Ascending aorta (tissue), 2 donors: ENCODE results near the gene DIRAS1. TPM values are rescaled to one million over a fixed set of nuclear protein-coding genes. Genes with fewer than 3 reads are reported as not detected.

Experiments
- DNase-seq, 2 donors: peaks; one replicate each; pipeline ENCODE4 v3.0.0-alpha.2; 2019; ENCODE audit warnings: low spot score in 2 of 2
- H3K27ac ChIP-seq, 2 donors: fragments of 200-600 bp; sonication (generic); one replicate each; pipeline ENCODE4 v1.5.1; 2016 to 2017; ENCODE audit warnings: mild to moderate bottlenecking in 1 of 2
- H3K27me3 ChIP-seq: fragments of 200-600 bp; sonication (generic); one replicate; pipeline ENCODE4 v1.5.1; 2017
- H3K36me3 ChIP-seq, 2 donors: fragments of 200-600 bp; sonication (generic); one replicate each; pipeline ENCODE4 v1.5.1; 2016
- H3K4me1 ChIP-seq, 2 donors: fragments of 200-600 bp; sonication (generic); one replicate each; pipeline ENCODE4 v1.5.1; 2016 to 2017; ENCODE audit warnings: mild to moderate bottlenecking in 1 of 2
- H3K4me3 ChIP-seq, 2 donors: fragments of 200-600 bp; sonication (generic); one replicate each; pipeline ENCODE4 v1.5.1; 2016 to 2017; ENCODE audit warnings: mild to moderate bottlenecking in 1 of 2
- H3K9me3 ChIP-seq, 2 donors: fragments of 200-600 bp; sonication (generic); one replicate each; pipeline ENCODE4 v1.5.1; 2016
- intact Hi-C: fragments of 100-400 bp; cut with DNase I; formaldehyde crosslinking; loops from one replicate; pipeline ENCODE4 v1.15.1; 2023
- total RNA-seq: library from RNA; depleted of rRNA; stranded (reverse); fragments of >200 nt; gene quantifications from one replicate; pipeline ENCODE4 v1.1.0, GENCODE V29; 2016
- TF ChIP-seq, protein P1 (sequence below), 3 experiments: fragments of 200-600 bp in 2 of 3; fragments of 450-650 bp in 1 of 3; sonication (generic) in 2 of 3; IDR thresholded peaks; one replicate each; pipeline ENCODE4 v1.5.1; 2016 to 2019; ENCODE audit warnings: antibody characterized with exemption in 3 of 3, mild to moderate bottlenecking in 1 of 3, moderate library complexity in 1 of 3

Gene DIRAS1
- total RNA-seq, 1 donor from 2014 or later, result not detected

DNA sequence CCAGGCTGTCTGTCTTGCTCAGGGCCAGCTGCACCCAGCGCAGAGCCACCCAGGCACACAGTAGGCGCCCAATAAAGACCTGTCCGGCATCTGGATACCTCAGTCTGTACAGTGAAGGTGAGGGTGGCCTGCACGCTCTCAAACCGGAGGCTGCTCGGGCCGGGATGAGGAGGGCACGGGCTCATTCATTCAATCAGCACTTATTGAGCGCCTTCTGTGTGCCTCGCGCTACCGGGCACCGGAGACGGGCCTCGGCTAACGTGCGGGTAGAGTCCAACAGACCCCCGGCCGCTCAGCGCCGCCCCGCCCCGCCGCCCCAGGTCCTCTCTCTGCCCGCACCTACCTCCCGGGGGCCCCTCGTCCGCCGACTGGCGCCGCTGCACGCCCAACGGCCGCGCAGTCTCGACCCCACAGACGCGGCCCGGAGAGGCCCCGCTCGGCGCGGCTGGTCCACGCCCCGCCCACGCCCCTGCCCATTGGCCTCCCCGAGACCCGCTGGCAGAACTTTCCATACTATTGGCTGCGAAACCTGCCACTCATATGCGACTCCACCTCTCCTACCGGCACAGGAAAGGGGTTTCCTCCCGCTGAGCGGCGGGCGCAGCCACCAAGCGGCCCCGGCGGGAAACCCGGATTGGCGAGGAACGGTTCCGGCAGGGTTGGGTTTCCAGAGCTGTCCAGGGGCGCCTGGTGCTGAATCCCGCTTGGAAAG lies 18.6 kb upstream of the DIRAS1 start, which contains the start of gene SLC39A3:
SLC39A3 (minus strand) TSS at position 416 of the 712 bp plus-strand sequence. CDS start 2,760 bp downstream, outside the sequence.
- Histone ChIP-seq H3K27me3 (no peaks in the 10 kb centered on the region), H3K9me3 (no peaks in the 10 kb centered on the region), H3K36me3 (peaks cover 11 to 17% of the 10 kb centered on the region in 2 donors), H3K4me1 (peaks cover 6 to 11% of the 10 kb centered on the region in 2 donors), H3K27ac (peak within 1 kb of the TSS; percentile 53), H3K4me3 (peak within 1 kb of the TSS; percentile 96 to 100)
- TF ChIP-seq, protein P1, sequence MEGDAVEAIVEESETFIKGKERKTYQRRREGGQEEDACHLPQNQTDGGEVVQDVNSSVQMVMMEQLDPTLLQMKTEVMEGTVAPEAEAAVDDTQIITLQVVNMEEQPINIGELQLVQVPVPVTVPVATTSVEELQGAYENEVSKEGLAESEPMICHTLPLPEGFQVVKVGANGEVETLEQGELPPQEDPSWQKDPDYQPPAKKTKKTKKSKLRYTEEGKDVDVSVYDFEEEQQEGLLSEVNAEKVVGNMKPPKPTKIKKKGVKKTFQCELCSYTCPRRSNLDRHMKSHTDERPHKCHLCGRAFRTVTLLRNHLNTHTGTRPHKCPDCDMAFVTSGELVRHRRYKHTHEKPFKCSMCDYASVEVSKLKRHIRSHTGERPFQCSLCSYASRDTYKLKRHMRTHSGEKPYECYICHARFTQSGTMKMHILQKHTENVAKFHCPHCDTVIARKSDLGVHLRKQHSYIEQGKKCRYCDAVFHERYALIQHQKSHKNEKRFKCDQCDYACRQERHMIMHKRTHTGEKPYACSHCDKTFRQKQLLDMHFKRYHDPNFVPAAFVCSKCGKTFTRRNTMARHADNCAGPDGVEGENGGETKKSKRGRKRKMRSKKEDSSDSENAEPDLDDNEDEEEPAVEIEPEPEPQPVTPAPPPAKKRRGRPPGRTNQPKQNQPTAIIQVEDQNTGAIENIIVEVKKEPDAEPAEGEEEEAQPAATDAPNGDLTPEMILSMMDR (IDR thresholded peaks at IDR 0.05), result peak; percentile 20 to 40 (median 27)
- intact Hi-C loops, result loop anchor here (1.0 kb wide), 2 partner anchors 16 to 46 kb away; partner anchors contain the start of gene THOP1
- DNase-seq, result peak; percentile 94 to 99

DNA sequence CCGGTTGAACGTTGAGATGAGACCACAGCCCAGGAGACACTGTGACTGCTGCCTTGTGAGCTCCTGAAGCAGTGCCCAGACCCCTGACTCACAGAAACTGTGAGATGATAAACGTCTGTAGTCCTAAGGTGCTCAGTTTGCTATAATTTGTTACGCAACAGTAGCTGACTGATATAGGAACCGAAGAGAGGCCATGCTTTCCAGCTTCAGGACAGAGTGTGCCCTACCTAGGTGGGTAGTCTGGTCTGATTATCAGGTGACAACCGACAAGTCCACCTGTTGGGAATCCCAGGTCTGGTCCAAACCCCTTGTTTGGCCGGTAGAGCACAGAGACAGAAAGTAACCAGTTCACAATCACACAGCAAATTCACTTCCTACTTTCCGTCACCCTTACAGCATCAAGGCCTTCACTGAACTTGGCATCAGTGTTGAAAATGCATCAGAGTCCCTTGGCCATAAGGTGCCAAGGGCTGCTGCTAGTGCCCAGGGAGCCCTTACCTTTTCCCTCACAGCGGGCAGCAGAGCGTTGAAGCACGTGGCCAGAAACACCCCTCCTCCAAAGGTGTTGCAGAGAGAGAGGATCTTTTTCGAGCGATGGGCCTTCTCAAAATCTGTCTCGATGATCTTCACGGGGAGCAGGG lies 15.5 kb upstream of the DIRAS1 start:
- peaks cover 30 to 38% of the 10 kb centered on the region in 2 donors for H3K36me3 ChIP-seq
- TF ChIP-seq, protein P1 (IDR thresholded peaks at IDR 0.05), result no peak
- intact Hi-C loops, result no loop called here

DNA sequence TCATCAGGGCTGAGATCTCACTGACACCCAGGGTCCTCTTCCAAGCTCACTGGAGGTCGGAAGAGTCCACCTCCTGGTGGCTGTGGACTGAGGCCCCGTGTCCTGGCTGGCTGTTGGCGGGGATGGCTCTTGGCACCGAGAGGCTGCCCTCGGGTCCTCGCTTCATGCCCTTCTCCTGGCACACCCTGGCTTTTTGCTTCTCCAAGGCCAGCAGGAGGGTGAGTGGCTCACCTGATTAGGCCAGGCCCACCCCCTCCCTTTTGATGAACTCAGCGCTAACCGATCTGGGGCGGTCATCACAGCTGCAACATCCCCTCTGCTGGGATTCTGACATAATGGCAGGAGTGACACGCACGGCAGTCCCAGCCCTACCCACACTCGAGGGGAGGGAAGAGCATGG lies 14.2 kb upstream of the DIRAS1 start:
- DNase-seq, result no peak
- intact Hi-C loops, result no loop called here
- H3K27ac ChIP-seq, result no peak overlapping the region
- no peak overlapping the region for H3K4me3 ChIP-seq
- TF ChIP-seq, protein P1 (IDR thresholded peaks at IDR 0.05), result no peak
- H3K27me3 ChIP-seq, result no peaks in the 10 kb centered on the region
- H3K36me3 ChIP-seq, result peaks cover 32 to 38% of the 10 kb centered on the region in 2 donors
- peaks cover 6 to 11% of the 10 kb centered on the region in 2 donors for H3K4me1 ChIP-seq
- no peaks in the 10 kb centered on the region for H3K9me3 ChIP-seq

More for the DNA sequence above, 15.5 kb upstream of the DIRAS1 start:
- H3K4me1 ChIP-seq, result peaks cover 6 to 11% of the 10 kb centered on the region in 2 donors
- no peak overlapping the region for H3K4me3 ChIP-seq
- no peaks in the 10 kb centered on the region for H3K27me3 ChIP-seq
- DNase-seq, result no peak
- H3K9me3 ChIP-seq, result no peaks in the 10 kb centered on the region
- no peak overlapping the region for H3K27ac ChIP-seq

DNA sequence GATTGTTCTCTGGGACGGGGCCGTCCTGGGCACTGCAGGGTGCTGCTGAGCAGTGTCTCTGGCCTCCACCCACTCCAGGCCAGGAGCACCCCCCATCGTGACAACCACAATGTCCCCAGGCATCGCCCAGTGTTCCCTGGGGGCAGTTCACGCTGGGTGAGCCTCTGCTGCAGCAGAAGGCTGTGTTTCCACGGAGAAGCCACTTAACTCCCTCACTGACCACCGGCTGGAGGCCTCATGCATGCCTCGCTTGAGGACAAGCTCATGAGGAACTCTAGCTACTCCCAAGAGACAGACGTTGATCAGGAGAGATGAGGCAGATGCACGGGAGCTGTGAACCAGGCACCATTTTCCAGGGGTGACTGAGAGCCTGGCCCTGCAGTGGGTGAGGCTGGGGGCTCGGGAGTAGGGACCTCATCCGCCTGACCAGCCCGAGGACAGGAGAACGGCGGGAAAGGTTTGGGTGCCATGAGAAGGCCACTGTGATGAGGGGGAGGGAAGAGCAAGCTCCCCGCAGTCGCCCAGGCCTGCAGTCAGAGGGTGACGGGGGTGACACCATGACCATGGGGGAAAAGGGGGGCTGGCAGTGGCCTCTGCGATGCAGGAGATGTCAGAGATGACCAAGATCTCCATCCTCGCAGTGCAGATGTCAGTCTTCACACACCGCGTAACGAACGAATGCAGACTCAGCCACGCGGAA lies 13.6 kb upstream of the DIRAS1 start:
- TF ChIP-seq, protein P1 (IDR thresholded peaks at IDR 0.05), result no peak
- Histone ChIP-seq H3K27ac (no peak overlapping the region), H3K36me3 (peaks cover 32 to 38% of the 10 kb centered on the region in 2 donors), H3K4me3 (no peak overlapping the region), H3K9me3 (no peaks in the 10 kb centered on the region), H3K27me3 (no peaks in the 10 kb centered on the region), H3K4me1 (peaks cover 6 to 11% of the 10 kb centered on the region in 2 donors)
- intact Hi-C loops, result no loop called here
- DNase-seq, result no peak

DNA sequence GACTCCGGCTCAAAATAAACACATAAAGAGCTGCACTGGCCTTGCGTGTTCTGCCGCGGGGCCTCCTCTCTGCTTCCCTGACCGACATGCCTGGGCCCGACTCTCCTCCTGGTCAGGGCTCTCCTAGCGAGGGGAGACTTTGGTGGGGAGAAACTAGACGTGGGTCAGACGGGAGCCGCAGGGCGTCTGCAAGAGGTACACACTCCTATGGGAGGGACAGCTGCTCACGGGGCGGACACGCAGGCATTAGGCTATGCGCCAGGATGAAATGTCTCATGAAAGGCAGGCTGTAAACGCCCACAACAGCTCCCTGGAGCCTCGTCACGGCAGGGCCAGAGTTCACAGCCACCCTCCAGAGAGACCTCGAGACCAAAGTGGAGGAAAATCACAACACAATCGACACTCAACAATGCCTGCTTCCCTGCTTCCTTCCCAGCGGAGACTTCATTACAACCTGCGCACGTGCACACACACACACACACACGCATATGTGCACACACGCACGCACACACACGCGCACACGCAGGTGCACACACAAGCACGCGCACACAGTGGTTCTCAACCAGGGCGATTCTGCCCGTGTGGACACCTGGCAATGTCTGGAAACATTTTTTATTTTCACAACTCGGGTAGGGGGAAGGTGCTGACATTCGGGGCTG lies 12.9 kb upstream of the DIRAS1 start:
- Histone ChIP-seq H3K27ac (no peak overlapping the region), H3K4me3 (no peak overlapping the region), H3K9me3 (no peaks in the 10 kb centered on the region), H3K4me1 (peaks cover under 1 to 7% of the 10 kb centered on the region in 2 donors), H3K36me3 (peaks cover 32 to 38% of the 10 kb centered on the region in 2 donors), H3K27me3 (no peaks in the 10 kb centered on the region)
- no peak for DNase-seq
- intact Hi-C loops, result no loop called here
- TF ChIP-seq, protein P1 (IDR thresholded peaks at IDR 0.05), result no peak
